SK-N-SH (cell line): ENCODE results near the gene DNAH3. TPM values are rescaled to one million over a fixed set of nuclear protein-coding genes. Genes with fewer than 3 reads are reported as not detected.

Experiments
- CTCF ChIA-PET: fragments of 300-600, 350-600 bp; formaldehyde crosslinking; extraction: SDS; loops from one replicate; lab custom pipeline; 2021; lab: Yijun Ruan, JAX
- POLR2A ChIA-PET: fragments of 350-600 bp; sonication (Branson Sonifier 250); formaldehyde crosslinking; extraction: SDS; loops from one replicate; lab custom pipeline; 2020; ENCODE audit warnings: antibody characterized with exemption, inconsistent platforms; lab: Yijun Ruan, JAX
- DNase-seq: peaks from one replicate; pipeline ENCODE4 v3.0.0; 2012
- H2AFZ ChIP-seq: fragments of 200-600 bp; sonication (generic); 2 replicates; pipeline ENCODE4 v1.8.1; 2016; ENCODE audit warnings: antibody characterized with exemption, mild to moderate bottlenecking, low read depth
- H3F3A ChIP-seq: fragments of 200-600 bp; sonication (generic); replicated peaks from 2 replicates; pipeline ENCODE3; 2016; ENCODE audit warnings: antibody characterized with exemption, mild to moderate bottlenecking; ENCODE audit not compliant: insufficient read depth
- H3K27ac ChIP-seq, 2 experiments: fragments of 200-500 bp in 1 of 2; fragments of 200-600 bp in 1 of 2; sonication (Bioruptor generic) in 1 of 2; sonication (generic), shearing (Covaris generic) in 1 of 2; 2 replicates each; pipeline versions ENCODE4 v1.5.1 to v1.6.1; 2014 to 2016; ENCODE audit warnings: low read depth in 2 of 2, inconsistent platforms in 1 of 2, low read length in 1 of 2, mild to moderate bottlenecking in 1 of 2, mixed read lengths in 1 of 2
- H3K27me3 ChIP-seq: fragments of 200-600 bp; sonication (generic), shearing (Covaris generic); 2 replicates; pipeline ENCODE4 v1.6.1; 2016; ENCODE audit warnings: mixed run types; ENCODE audit not compliant: insufficient read depth
- H3K36me3 ChIP-seq, 2 experiments: fragments of 200-500 bp in 1 of 2; fragments of 200-600 bp in 1 of 2; sonication (Bioruptor generic) in 1 of 2; sonication (generic) in 1 of 2; replicated peaks in 1 of 2; 2 replicates each; pipeline versions ENCODE3 to v1.5.1; 2014 to 2016; ENCODE audit warnings: low read length in 1 of 2, mild to moderate bottlenecking in 1 of 2; ENCODE audit not compliant: insufficient read depth in 2 of 2, control insufficient read depth in 1 of 2
- H3K4me1 ChIP-seq, 2 experiments: fragments of 200-500 bp in 1 of 2; fragments of 200-600 bp in 1 of 2; sonication (Bioruptor generic) in 1 of 2; sonication (generic), shearing (Covaris generic) in 1 of 2; 2 replicates each; pipeline versions ENCODE4 v1.5.1 to v1.6.1; 2014 to 2016; ENCODE audit warnings: low read depth in 1 of 2, low read length in 1 of 2, mixed run types in 1 of 2; ENCODE audit not compliant: insufficient read depth in 2 of 2, control insufficient read depth in 1 of 2
- H3K4me2 ChIP-seq: fragments of 200-600 bp; sonication (generic), shearing (Covaris generic); 2 replicates; pipeline ENCODE4 v1.6.1; 2017; ENCODE audit warnings: mixed run types
- H3K4me3 ChIP-seq, 2 experiments: fragments of 200-500 bp in 1 of 2; fragments of 200-600 bp in 1 of 2; sonication (Bioruptor generic) in 1 of 2; sonication (generic), shearing (Covaris generic) in 1 of 2; 2 replicates each; pipeline versions ENCODE4 v1.5.1 to v1.8.1; 2014 to 2016; ENCODE audit warnings: low read depth in 2 of 2, inconsistent platforms in 1 of 2, low read length in 1 of 2, mild to moderate bottlenecking in 1 of 2, mixed read lengths in 1 of 2, moderate library complexity in 1 of 2
- H3K79me2 ChIP-seq: fragments of 200-600 bp; sonication (generic); 2 replicates; pipeline ENCODE4 v1.8.1; 2017; ENCODE audit warnings: mild to moderate bottlenecking; ENCODE audit not compliant: insufficient read depth
- H3K9ac ChIP-seq: fragments of 200-600 bp; sonication (generic); 2 replicates; pipeline ENCODE4 v1.6.1; 2017; ENCODE audit warnings: mixed run types
- H3K9me2 ChIP-seq: fragments of 200-600 bp; sonication (generic); 2 replicates; pipeline ENCODE4 v1.6.1; 2017; ENCODE audit warnings: mixed run types
- H3K9me3 ChIP-seq: fragments of 200-600 bp; sonication (generic); 2 replicates; pipeline ENCODE4 v1.6.1; 2017; ENCODE audit warnings: mixed run types, mild to moderate bottlenecking, moderate library complexity
- H4K20me1 ChIP-seq: fragments of 200-600 bp; sonication (generic); 2 replicates; pipeline ENCODE4 v1.6.1; 2017; ENCODE audit warnings: mild to moderate bottlenecking, mixed run types; ENCODE audit not compliant: insufficient read depth
- CHD2 ChIP-seq: fragments of 150-350 bp; IDR thresholded peaks from 2 replicates; pipeline ENCODE4 v1.6.1; 2018; ENCODE audit warnings: low read length; ENCODE audit not compliant: partially characterized antibody
- ELF1 ChIP-seq: IDR thresholded peaks from 2 replicates; pipeline ENCODE4 v1.4.0; 2012
- EP300 ChIP-seq, 2 experiments: IDR thresholded peaks; 2 replicates each; pipeline versions ENCODE4 v1.4.0 to v1.6.1; 2012; ENCODE audit warnings: borderline replicate concordance in 1 of 2, low read depth in 1 of 2, low read length in 1 of 2
- EZH2phosphoT487 ChIP-seq: fragments of 200-600 bp; sonication (generic); IDR thresholded peaks from 2 replicates; pipeline ENCODE4 v1.6.1; 2017; ENCODE audit warnings: low read depth, mixed run types, mild to moderate bottlenecking, antibody characterized with exemption, moderate library complexity, borderline replicate concordance
- GABPA ChIP-seq: IDR thresholded peaks from 2 replicates; pipeline ENCODE4 v1.4.0; 2012; ENCODE audit warnings: low read depth, mild to moderate bottlenecking
- NFIC ChIP-seq: IDR thresholded peaks from 2 replicates; pipeline ENCODE4 v1.4.0; 2012; ENCODE audit warnings: borderline replicate concordance
- NRF1 ChIP-seq: IDR thresholded peaks from 2 replicates; pipeline ENCODE4 v1.6.1; 2012; ENCODE audit warnings: low read depth, mild to moderate bottlenecking, low read length
- RAD21 ChIP-seq: IDR thresholded peaks from 2 replicates; pipeline ENCODE4 v1.6.1; 2012; ENCODE audit warnings: mild to moderate bottlenecking, low read length
- REST ChIP-seq: IDR thresholded peaks from 2 replicates; pipeline ENCODE4 v1.6.1; 2012; ENCODE audit warnings: mild to moderate bottlenecking, low read depth, low read length, moderate library complexity
- USF1 ChIP-seq: IDR thresholded peaks from 2 replicates; pipeline ENCODE4 v1.4.0; 2012; ENCODE audit warnings: low read depth, borderline replicate concordance
- WGBS: methylation state at CpG from one replicate; pipeline ENCODE4 v1.1.6; 2017; ENCODE audit warnings: low lambda C conversion rate; 5-methylcytosine and 5-hydroxymethylcytosine counted together
- polyA plus RNA-seq, 3 experiments: library from polyadenylated mRNA; depleted of rRNA; stranded (reverse); fragments of >200 nt; gene quantifications; 2 replicates each; pipeline ENCODE4 v1.2.3, GENCODE V29; 2012
- TF ChIP-seq, protein P1 (sequence below): IDR thresholded peaks from 2 replicates; pipeline ENCODE4; 2012
- TF ChIP-seq, protein P2 (sequence below): fragments of 150-350 bp; IDR thresholded peaks from 2 replicates; pipeline ENCODE4 v1.6.1; 2017; ENCODE audit warnings: antibody characterized with exemption, low read length, low read depth, borderline replicate concordance

The DNAH3 gene
- polyA plus RNA-seq, 1 of the 3 experiments (the other 2 are of a cell fraction), result not detected

- H3K27ac ChIP-seq, result no peak overlapping the region
- CTCF ChIA-PET, result no interaction called here
- H2AFZ ChIP-seq, result no peak overlapping the region
- no peaks in the 10 kb centered on the region for H4K20me1 ChIP-seq
- H3F3A ChIP-seq, result no peaks in the 10 kb centered on the region
- POLR2A ChIA-PET, result no interaction called here
- H3K9ac ChIP-seq, result no peak overlapping the region
- no peak overlapping the region for H3K4me2 ChIP-seq
- no peaks in the 10 kb centered on the region for H3K27me3 ChIP-seq
- 97% methylated on average over 4 of the region's 4 CpGs for WGBS
- no peaks in the 10 kb centered on the region; a peak in 1 of 4 replicates for H3K4me1 ChIP-seq
- no peaks in the 10 kb centered on the region for H3K9me3 ChIP-seq
- no peaks in the 10 kb centered on the region for H3K79me2 ChIP-seq
- no peak for DNase-seq
- H3K9me2 ChIP-seq, result no peaks in the 10 kb centered on the region
- no peaks in the 10 kb centered on the region for H3K36me3 ChIP-seq
- TF ChIP-seq NRF1 (no peak), CHD2 (no peak), EZH2phosphoT487 (no peak), NFIC (no peak), RAD21 (no peak), REST (no peak), EP300 (IDR thresholded peaks at IDR 0.05; ENCODE audit: borderline replicate concordance in 1 of 2, low read depth in 1 of 2, low read length in 1 of 2) (no peak), GABPA (no peak), USF1 (no peak), ELF1 (no peak)
- TF ChIP-seq, protein P1, sequence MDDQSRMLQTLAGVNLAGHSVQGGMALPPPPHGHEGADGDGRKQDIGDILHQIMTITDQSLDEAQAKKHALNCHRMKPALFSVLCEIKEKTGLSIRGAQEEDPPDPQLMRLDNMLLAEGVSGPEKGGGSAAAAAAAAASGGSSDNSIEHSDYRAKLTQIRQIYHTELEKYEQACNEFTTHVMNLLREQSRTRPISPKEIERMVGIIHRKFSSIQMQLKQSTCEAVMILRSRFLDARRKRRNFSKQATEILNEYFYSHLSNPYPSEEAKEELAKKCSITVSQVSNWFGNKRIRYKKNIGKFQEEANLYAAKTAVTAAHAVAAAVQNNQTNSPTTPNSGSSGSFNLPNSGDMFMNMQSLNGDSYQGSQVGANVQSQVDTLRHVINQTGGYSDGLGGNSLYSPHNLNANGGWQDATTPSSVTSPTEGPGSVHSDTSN, result no peak
- TF ChIP-seq, protein P2, sequence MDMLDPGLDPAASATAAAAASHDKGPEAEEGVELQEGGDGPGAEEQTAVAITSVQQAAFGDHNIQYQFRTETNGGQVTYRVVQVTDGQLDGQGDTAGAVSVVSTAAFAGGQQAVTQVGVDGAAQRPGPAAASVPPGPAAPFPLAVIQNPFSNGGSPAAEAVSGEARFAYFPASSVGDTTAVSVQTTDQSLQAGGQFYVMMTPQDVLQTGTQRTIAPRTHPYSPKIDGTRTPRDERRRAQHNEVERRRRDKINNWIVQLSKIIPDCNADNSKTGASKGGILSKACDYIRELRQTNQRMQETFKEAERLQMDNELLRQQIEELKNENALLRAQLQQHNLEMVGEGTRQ, result no peak
- TF ChIP-seq, all 33 proteins: peak for 0
- H3K4me3 ChIP-seq, result no peak overlapping the region
Observed at GRCh38 chr16:20918486-20919239, 232.0 kb downstream of the DNAH3 start.
